Mammary epithelial cell (primary cell): Measurements from ENCODE around the gene CMTM5.

Experiments used
- EZH2 ChIP-seq: IDR thresholded peaks from 2 replicates; pipeline ENCODE4 v1.6.1; 2012; ENCODE audit warnings: low read length, inconsistent platforms, borderline replicate concordance
- TF ChIP-seq, protein P1 (sequence below), 2 donors: IDR thresholded peaks in 1 of 2; conservative IDR thresholded peaks in 1 of 2; 2 replicates each; pipeline ENCODE4 v1.5.1; 2011 to 2012; ENCODE audit warnings: inconsistent platforms in 2 of 2, low read length in 2 of 2, mild to moderate bottlenecking in 2 of 2, control low read depth in 1 of 2, low read depth in 1 of 2; ENCODE audit not compliant: insufficient read depth in 1 of 2; ENCODE audit errors: extremely low read depth in 1 of 2

DNA sequence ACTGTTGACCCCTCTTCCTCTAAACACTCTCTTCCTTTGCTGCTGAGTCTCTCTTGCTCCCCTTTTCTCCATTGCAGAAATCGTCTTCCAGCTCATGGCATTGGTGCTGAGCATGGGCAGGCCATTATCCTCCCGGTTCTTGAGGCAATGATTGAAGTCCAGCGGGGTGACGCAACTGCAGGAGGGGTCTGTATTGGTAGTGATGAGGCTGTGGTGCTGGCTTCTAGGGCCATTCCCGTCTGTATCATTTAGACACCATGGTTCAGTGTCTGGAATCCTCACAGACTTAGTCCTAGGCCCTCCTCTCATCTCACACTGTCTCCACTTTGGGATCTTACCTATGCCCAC is 23.4 kb upstream of the CMTM5 start:
- no peak for TF ChIP-seq EZH2
- TF ChIP-seq, protein P1, sequence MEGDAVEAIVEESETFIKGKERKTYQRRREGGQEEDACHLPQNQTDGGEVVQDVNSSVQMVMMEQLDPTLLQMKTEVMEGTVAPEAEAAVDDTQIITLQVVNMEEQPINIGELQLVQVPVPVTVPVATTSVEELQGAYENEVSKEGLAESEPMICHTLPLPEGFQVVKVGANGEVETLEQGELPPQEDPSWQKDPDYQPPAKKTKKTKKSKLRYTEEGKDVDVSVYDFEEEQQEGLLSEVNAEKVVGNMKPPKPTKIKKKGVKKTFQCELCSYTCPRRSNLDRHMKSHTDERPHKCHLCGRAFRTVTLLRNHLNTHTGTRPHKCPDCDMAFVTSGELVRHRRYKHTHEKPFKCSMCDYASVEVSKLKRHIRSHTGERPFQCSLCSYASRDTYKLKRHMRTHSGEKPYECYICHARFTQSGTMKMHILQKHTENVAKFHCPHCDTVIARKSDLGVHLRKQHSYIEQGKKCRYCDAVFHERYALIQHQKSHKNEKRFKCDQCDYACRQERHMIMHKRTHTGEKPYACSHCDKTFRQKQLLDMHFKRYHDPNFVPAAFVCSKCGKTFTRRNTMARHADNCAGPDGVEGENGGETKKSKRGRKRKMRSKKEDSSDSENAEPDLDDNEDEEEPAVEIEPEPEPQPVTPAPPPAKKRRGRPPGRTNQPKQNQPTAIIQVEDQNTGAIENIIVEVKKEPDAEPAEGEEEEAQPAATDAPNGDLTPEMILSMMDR (conservative IDR thresholded peaks at IDR 0.05 in 1 of 2, IDR thresholded peaks at IDR 0.05 in 1 of 2; ENCODE audit: extremely low read depth in 1 of 2, insufficient read depth in 1 of 2, low read depth in 1 of 2, low read length in 2 of 2), result no peak
